ENCODE results near the gene PIP5K1B. TPM values are rescaled to one million over a fixed set of nuclear protein-coding genes. Genes with fewer than 3 reads are reported as not detected.

PIP5K1B gene
- total RNA-seq, 1 experiment from 2014 or later, result not detected

DNA sequence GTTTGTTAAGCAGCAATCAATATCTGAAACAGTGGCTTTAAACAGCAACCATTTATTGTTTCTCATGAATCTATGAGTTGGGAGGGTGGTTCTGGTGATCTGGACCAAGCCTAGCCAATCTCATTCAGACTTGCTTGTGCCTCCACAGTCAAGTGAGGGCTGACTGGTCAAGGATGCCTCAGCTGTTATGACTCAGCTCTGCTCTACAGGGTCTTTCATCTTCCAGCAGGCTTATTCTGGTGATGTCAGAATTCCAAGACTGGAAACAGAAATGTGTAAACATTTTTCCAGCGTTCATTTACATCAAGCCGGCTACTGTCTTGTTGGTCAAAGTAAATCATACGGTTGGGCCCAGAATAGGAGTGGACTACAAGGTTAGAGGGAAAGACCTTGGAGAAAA lies 2.5 kb upstream of the PIP5K1B start:
- peaks cover 15% of the 10 kb centered on the region for H3K27me3 ChIP-seq (ENCODE audit: control insufficient read depth, insufficient read depth, low read length)
- H3K4me1 ChIP-seq (ENCODE audit: control insufficient read depth, insufficient read depth, low read length), result no peaks in the 10 kb centered on the region; the same call in 1 of the 2 replicates
- H3K4me3 ChIP-seq (ENCODE audit: low read depth in 2 of 2, low read length in 2 of 2), result no peak overlapping the region
- ATAC-seq (no peak), DNase-seq (ENCODE audit: low read depth, low spot score) (no peak)
- no peak for TF ChIP-seq POLR2AphosphoS5 (IDR thresholded peaks at IDR 0.05; ENCODE audit: low read depth, low read length)
- no peak for TF ChIP-seq REST (IDR thresholded peaks at IDR 0.05; ENCODE audit: insufficient read depth in 1 of 2, low read depth in 2 of 2, low read length in 1 of 2)
- TF ChIP-seq, protein P1, sequence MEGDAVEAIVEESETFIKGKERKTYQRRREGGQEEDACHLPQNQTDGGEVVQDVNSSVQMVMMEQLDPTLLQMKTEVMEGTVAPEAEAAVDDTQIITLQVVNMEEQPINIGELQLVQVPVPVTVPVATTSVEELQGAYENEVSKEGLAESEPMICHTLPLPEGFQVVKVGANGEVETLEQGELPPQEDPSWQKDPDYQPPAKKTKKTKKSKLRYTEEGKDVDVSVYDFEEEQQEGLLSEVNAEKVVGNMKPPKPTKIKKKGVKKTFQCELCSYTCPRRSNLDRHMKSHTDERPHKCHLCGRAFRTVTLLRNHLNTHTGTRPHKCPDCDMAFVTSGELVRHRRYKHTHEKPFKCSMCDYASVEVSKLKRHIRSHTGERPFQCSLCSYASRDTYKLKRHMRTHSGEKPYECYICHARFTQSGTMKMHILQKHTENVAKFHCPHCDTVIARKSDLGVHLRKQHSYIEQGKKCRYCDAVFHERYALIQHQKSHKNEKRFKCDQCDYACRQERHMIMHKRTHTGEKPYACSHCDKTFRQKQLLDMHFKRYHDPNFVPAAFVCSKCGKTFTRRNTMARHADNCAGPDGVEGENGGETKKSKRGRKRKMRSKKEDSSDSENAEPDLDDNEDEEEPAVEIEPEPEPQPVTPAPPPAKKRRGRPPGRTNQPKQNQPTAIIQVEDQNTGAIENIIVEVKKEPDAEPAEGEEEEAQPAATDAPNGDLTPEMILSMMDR (IDR thresholded peaks at IDR 0.05), result no peak
- no peak for TF ChIP-seq SIN3A (IDR thresholded peaks at IDR 0.05; ENCODE audit: borderline replicate concordance, insufficient read depth, low read depth, low read length)
- in situ Hi-C loops (cut with HindIII; ENCODE audit: low pct_unique_long_range_greater_than_20kb, low sequenced_read_pairs) (no loop called here), intact Hi-C loops (cut with micrococcal nuclease; ENCODE audit: unreplicated experiment) (loop anchor here (10.0 kb wide), 1 partner anchor 322 kb away; no protein-coding TSS in a partner anchor)
- ChIA-PET POLR2A (no interaction called here), CTCF (no interaction called here)
- no peaks in the 10 kb centered on the region for H3K36me3 ChIP-seq (ENCODE audit: control insufficient read depth, insufficient read depth, low read length)
- no peak overlapping the region for H3K27ac ChIP-seq (ENCODE audit: low read length)
- BruUV-seq (replicated peaks), result no TSS peak
- no peaks in the 10 kb centered on the region for H3K9me3 ChIP-seq (ENCODE audit: control insufficient read depth, insufficient read depth, low read depth, low read length)

DNA sequence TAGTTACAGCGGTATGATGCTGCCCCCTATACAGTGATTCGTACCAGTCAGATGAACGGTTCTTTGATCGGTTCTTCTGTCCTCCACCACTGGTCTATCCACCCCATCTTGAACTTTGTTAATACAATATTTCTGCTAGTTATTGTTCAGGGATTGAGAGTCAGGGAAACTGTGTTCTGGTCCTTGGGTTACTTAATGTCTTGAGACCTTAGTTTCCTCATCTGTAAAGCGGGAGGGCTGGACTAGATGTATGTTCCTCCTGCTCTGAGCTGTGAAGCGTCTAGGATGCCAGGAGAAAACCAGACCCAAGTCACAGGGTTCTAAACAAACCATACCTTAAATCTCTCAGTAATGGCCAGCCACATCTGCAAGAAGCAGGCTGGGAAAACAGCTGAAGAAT lies 1.4 kb upstream of the PIP5K1B start:
- no TSS peak for BruUV-seq (replicated peaks)
- ChIA-PET CTCF (no interaction called here), POLR2A (no interaction called here)
- Histone ChIP-seq H3K4me3 (ENCODE audit: low read depth in 2 of 2, low read length in 2 of 2) (no peak overlapping the region), H3K27me3 (ENCODE audit: control insufficient read depth, insufficient read depth, low read length) (peaks cover 15% of the 10 kb centered on the region), H3K4me1 (ENCODE audit: control insufficient read depth, insufficient read depth, low read length) (no peaks in the 10 kb centered on the region; the same call in 1 of the 2 replicates), H3K27ac (ENCODE audit: low read length) (no peak overlapping the region), H3K36me3 (ENCODE audit: control insufficient read depth, insufficient read depth, low read length) (no peaks in the 10 kb centered on the region), H3K9me3 (ENCODE audit: control insufficient read depth, insufficient read depth, low read depth, low read length) (no peaks in the 10 kb centered on the region)
- intact Hi-C loops (cut with micrococcal nuclease; ENCODE audit: unreplicated experiment), result loop anchor here (10.0 kb wide), 1 partner anchor 321 kb away; no protein-coding TSS in a partner anchor
- in situ Hi-C loops (cut with HindIII; ENCODE audit: low pct_unique_long_range_greater_than_20kb, low sequenced_read_pairs), result no loop called here
- TF ChIP-seq, protein P1 (IDR thresholded peaks at IDR 0.05), result no peak
- TF ChIP-seq TCF7L2 (IDR thresholded peaks at IDR 0.05; ENCODE audit: low read depth, low read length) (no peak), POLR2AphosphoS5 (IDR thresholded peaks at IDR 0.05; ENCODE audit: low read depth, low read length) (no peak), REST (IDR thresholded peaks at IDR 0.05; ENCODE audit: insufficient read depth in 1 of 2, low read depth in 2 of 2, low read length in 1 of 2) (no peak), SIN3A (IDR thresholded peaks at IDR 0.05; ENCODE audit: borderline replicate concordance, insufficient read depth, low read depth, low read length) (no peak)
- DNase-seq (ENCODE audit: low read depth, low spot score) (no peak), ATAC-seq (no peak)
